ENCODE data around the gene CHRNA4.

DNA sequence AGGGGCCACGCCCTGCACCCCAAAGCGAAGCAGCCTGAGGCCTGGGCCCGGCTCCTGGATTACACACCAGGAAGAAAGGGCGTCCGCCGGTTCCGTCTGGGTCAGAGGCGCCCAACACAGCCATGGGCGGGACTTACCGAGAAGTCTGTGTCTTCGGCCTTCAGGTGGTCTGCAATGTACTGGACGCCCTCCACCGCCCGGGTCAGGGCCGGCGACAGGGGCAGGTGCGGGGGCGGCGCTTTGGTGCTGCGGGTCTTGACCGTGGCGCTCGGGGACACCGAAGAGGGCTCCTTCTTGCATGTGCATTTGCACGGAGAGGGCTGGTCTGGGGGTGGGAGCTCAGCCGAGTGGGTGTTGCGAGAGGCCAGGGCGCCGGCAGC lies 11.6 kb downstream of the CHRNA4 start:
- TF ChIP-seq, protein P1, sequence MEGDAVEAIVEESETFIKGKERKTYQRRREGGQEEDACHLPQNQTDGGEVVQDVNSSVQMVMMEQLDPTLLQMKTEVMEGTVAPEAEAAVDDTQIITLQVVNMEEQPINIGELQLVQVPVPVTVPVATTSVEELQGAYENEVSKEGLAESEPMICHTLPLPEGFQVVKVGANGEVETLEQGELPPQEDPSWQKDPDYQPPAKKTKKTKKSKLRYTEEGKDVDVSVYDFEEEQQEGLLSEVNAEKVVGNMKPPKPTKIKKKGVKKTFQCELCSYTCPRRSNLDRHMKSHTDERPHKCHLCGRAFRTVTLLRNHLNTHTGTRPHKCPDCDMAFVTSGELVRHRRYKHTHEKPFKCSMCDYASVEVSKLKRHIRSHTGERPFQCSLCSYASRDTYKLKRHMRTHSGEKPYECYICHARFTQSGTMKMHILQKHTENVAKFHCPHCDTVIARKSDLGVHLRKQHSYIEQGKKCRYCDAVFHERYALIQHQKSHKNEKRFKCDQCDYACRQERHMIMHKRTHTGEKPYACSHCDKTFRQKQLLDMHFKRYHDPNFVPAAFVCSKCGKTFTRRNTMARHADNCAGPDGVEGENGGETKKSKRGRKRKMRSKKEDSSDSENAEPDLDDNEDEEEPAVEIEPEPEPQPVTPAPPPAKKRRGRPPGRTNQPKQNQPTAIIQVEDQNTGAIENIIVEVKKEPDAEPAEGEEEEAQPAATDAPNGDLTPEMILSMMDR (IDR thresholded peaks at IDR 0.05 in 2 of 3, conservative IDR thresholded peaks at IDR 0.05 in 1 of 3; ENCODE audit: insufficient read depth in 2 of 3, low read depth in 1 of 3, low read length in 3 of 3) = no peak
- TF ChIP-seq HDGF (IDR thresholded peaks at IDR 0.05) (no peak), RFX5 (IDR thresholded peaks at IDR 0.05; ENCODE audit: low read depth, low read length) (no peak), TCF3 (CRISPR knock-in tag; IDR thresholded peaks at IDR 0.05) (no peak), ZNF274 (IDR thresholded peaks at IDR 0.05; ENCODE audit: borderline replicate concordance, low read depth, low read length) (no peak), FOS (IDR thresholded peaks at IDR 0.05; ENCODE audit: extremely low read depth, insufficient read length) (no peak), SMAD1 (IDR thresholded peaks at IDR 0.05; ENCODE audit: low read depth, low read length, partially characterized antibody) (no peak), ZNF140 (CRISPR knock-in tag; IDR thresholded peaks at IDR 0.05) (no peak)
- TF ChIP-seq, protein P2, sequence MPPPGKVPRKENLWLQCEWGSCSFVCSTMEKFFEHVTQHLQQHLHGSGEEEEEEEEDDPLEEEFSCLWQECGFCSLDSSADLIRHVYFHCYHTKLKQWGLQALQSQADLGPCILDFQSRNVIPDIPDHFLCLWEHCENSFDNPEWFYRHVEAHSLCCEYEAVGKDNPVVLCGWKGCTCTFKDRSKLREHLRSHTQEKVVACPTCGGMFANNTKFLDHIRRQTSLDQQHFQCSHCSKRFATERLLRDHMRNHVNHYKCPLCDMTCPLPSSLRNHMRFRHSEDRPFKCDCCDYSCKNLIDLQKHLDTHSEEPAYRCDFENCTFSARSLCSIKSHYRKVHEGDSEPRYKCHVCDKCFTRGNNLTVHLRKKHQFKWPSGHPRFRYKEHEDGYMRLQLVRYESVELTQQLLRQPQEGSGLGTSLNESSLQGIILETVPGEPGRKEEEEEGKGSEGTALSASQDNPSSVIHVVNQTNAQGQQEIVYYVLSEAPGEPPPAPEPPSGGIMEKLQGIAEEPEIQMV (tag; conservative IDR thresholded peaks at IDR 0.05; ENCODE audit: low read depth) = no peak
- TF ChIP-seq, protein P3, sequence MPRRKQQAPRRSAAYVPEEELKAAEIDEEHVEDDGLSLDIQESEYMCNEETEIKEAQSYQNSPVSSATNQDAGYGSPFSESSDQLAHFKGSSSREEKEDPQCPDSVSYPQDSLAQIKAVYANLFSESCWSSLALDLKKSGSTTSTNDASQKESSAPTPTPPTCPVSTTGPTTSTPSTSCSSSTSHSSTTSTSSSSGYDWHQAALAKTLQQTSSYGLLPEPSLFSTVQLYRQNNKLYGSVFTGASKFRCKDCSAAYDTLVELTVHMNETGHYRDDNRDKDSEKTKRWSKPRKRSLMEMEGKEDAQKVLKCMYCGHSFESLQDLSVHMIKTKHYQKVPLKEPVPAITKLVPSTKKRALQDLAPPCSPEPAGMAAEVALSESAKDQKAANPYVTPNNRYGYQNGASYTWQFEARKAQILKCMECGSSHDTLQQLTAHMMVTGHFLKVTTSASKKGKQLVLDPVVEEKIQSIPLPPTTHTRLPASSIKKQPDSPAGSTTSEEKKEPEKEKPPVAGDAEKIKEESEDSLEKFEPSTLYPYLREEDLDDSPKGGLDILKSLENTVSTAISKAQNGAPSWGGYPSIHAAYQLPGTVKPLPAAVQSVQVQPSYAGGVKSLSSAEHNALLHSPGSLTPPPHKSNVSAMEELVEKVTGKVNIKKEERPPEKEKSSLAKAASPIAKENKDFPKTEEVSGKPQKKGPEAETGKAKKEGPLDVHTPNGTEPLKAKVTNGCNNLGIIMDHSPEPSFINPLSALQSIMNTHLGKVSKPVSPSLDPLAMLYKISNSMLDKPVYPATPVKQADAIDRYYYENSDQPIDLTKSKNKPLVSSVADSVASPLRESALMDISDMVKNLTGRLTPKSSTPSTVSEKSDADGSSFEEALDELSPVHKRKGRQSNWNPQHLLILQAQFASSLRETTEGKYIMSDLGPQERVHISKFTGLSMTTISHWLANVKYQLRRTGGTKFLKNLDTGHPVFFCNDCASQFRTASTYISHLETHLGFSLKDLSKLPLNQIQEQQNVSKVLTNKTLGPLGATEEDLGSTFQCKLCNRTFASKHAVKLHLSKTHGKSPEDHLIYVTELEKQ (CRISPR knock-in tag; IDR thresholded peaks at IDR 0.05) = no peak
- TF ChIP-seq, protein P4, sequence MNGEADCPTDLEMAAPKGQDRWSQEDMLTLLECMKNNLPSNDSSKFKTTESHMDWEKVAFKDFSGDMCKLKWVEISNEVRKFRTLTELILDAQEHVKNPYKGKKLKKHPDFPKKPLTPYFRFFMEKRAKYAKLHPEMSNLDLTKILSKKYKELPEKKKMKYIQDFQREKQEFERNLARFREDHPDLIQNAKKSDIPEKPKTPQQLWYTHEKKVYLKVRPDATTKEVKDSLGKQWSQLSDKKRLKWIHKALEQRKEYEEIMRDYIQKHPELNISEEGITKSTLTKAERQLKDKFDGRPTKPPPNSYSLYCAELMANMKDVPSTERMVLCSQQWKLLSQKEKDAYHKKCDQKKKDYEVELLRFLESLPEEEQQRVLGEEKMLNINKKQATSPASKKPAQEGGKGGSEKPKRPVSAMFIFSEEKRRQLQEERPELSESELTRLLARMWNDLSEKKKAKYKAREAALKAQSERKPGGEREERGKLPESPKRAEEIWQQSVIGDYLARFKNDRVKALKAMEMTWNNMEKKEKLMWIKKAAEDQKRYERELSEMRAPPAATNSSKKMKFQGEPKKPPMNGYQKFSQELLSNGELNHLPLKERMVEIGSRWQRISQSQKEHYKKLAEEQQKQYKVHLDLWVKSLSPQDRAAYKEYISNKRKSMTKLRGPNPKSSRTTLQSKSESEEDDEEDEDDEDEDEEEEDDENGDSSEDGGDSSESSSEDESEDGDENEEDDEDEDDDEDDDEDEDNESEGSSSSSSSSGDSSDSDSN (IDR thresholded peaks at IDR 0.05; ENCODE audit: borderline replicate concordance in 1 of 2, low read depth in 2 of 2, low read length in 2 of 2) = no peak

Measured in K562 (cell line).